ENCODE data around the gene IGFBP6.

DNA sequence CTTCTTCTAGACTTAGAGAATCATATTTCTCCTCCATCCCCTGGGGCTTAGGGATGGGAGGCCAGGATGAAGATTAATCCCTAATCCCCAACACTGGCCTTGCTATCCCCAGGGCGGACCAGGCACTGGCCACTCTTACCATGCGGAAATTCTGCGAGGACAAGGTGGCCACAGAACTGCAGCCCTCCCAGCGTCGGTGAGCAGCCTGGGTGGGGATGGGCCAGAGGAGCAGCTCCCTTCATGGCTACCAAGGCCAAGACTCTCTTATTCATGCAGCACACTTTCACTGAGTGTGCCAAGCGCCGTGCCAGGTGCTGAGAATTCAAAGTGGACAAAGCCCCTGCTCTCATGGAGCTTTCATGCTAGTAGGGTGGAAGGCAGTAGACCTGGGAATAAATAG lies 40.6 kb upstream of the IGFBP6 start:
- TF ChIP-seq, protein P1, sequence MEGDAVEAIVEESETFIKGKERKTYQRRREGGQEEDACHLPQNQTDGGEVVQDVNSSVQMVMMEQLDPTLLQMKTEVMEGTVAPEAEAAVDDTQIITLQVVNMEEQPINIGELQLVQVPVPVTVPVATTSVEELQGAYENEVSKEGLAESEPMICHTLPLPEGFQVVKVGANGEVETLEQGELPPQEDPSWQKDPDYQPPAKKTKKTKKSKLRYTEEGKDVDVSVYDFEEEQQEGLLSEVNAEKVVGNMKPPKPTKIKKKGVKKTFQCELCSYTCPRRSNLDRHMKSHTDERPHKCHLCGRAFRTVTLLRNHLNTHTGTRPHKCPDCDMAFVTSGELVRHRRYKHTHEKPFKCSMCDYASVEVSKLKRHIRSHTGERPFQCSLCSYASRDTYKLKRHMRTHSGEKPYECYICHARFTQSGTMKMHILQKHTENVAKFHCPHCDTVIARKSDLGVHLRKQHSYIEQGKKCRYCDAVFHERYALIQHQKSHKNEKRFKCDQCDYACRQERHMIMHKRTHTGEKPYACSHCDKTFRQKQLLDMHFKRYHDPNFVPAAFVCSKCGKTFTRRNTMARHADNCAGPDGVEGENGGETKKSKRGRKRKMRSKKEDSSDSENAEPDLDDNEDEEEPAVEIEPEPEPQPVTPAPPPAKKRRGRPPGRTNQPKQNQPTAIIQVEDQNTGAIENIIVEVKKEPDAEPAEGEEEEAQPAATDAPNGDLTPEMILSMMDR (IDR thresholded peaks at IDR 0.05; ENCODE audit: insufficient read depth, low read depth, low read length) = no peak
- TF ChIP-seq EZH2 (IDR thresholded peaks at IDR 0.05; ENCODE audit: insufficient read depth, low read length) = no peak

All from astrocyte (in vitro differentiated cells and primary cell).